ENCODE results near the gene LPCAT1. TPM values are rescaled to one million over a fixed set of nuclear protein-coding genes. Genes with fewer than 3 reads are reported as not detected.

The LPCAT1 gene
- total and polyA plus RNA-seq, 2 of the 4 experiments (the other 2 are of a cell fraction) = 17.7 to 33.6 TPM

- Histone ChIP-seq H3K14ac (replicated peaks; ENCODE audit: low read depth, low read length) (no peak overlapping the region), H3K9me3 (ENCODE audit: control insufficient read depth, insufficient read depth, low read length) (no peaks in the 10 kb centered on the region), H4K5ac (ENCODE audit: low read depth, low read length) (no peak overlapping the region), H2BK15ac (ENCODE audit: low read depth, low read length) (no peak overlapping the region), H2BK120ac (ENCODE audit: low read depth, low read length) (no peak overlapping the region), H2AK5ac (ENCODE audit: low read depth, low read length) (no peak overlapping the region), H3K9ac (ENCODE audit: low read depth, low read length) (no peak overlapping the region), H3K4me2 (ENCODE audit: low read depth, low read length) (no peak overlapping the region), H2AK9ac (replicated peaks; ENCODE audit: low read depth, low read length, poor library complexity) (no peak overlapping the region), H2AFZ (replicated peaks; ENCODE audit: low read length, poor library complexity) (no peak overlapping the region), H3K4me1 (ENCODE audit: control insufficient read depth, insufficient read depth, low read length) (peaks cover 24% of the 10 kb centered on the region), H3K23ac (ENCODE audit: low read depth, low read length) (no peak overlapping the region), H3K27me3 (ENCODE audit: control insufficient read depth, insufficient read depth, low read length) (no peaks in the 10 kb centered on the region), H3K56ac (ENCODE audit: extremely low read depth, insufficient read depth, low read length) (no peak overlapping the region), H3K18ac (ENCODE audit: low read depth, low read length) (no peak overlapping the region), H3K79me1 (ENCODE audit: low read depth in 1 of 2, low read length in 2 of 2) (peaks cover 20 to 61% of the 10 kb centered on the region in 2 experiments; a peak in 3 of 4 replicates), H2BK5ac (ENCODE audit: low read depth, low read length, poor library complexity, severe bottlenecking) (no peak overlapping the region), H3K9me1 (ENCODE audit: insufficient read depth, low read length) (peaks cover 20% of the 10 kb centered on the region), H4K20me1 (ENCODE audit: insufficient read depth, low read length) (peaks cover 61% of the 10 kb centered on the region), H3K4ac (ENCODE audit: low read depth, low read length) (no peak overlapping the region), H3K4me3 (ENCODE audit: insufficient read depth, low read depth, low read length) (no peak overlapping the region), H2BK20ac (ENCODE audit: low read depth, low read length) (no peak overlapping the region), H4K8ac (ENCODE audit: low read depth in 2 of 2, low read length in 2 of 2) (no peak overlapping the region), H3K36me3 (ENCODE audit: control insufficient read depth, insufficient read depth, low read length) (peaks cover 25% of the 10 kb centered on the region), H3K27ac (ENCODE audit: insufficient read depth, low read length) (no peak overlapping the region), H4K91ac (ENCODE audit: insufficient read depth, low read depth, low read length) (no peak overlapping the region)
- ATAC-seq (ENCODE audit: low read depth) (no peak), DNase-seq (no peak)
- no peak for TF ChIP-seq POLR2A (IDR thresholded peaks at IDR 0.05; ENCODE audit: low read depth, low read length)
- no peak for TF ChIP-seq CHD1 (IDR thresholded peaks at IDR 0.05; ENCODE audit: low read depth, low read length)
- no peak for TF ChIP-seq SMC3 (IDR thresholded peaks at IDR 0.05; ENCODE audit: low read depth, low read length)
- TF ChIP-seq MAZ (IDR thresholded peaks at IDR 0.05; ENCODE audit: borderline replicate concordance, low read depth, low read length) = no peak
- no peak for TF ChIP-seq FOS (IDR thresholded peaks at IDR 0.05; ENCODE audit: low read depth, low read length)
- TF ChIP-seq NFE2L2 (IDR thresholded peaks at IDR 0.05; ENCODE audit: low read depth, low read length) = no peak
- TF ChIP-seq MXI1 (IDR thresholded peaks at IDR 0.05; ENCODE audit: borderline replicate concordance, low read depth, low read length) = no peak
- no peak for TF ChIP-seq CEBPB (IDR thresholded peaks at IDR 0.05; ENCODE audit: low read depth, low read length)
- no peak for TF ChIP-seq ELK1 (IDR thresholded peaks at IDR 0.05; ENCODE audit: borderline replicate concordance, low read depth, low read length)
- TF ChIP-seq MAFK (IDR thresholded peaks at IDR 0.05; ENCODE audit: low read depth, low read length) = no peak
- TF ChIP-seq BHLHE40 (IDR thresholded peaks at IDR 0.05; ENCODE audit: low read depth, low read length) = no peak
- TF ChIP-seq RFX5 (IDR thresholded peaks at IDR 0.05; ENCODE audit: low read depth, low read length) = no peak
- TF ChIP-seq CTCF (conservative IDR thresholded peaks at IDR 0.05; ENCODE audit: low read depth, low read length) = no peak
- TF ChIP-seq USF2 (IDR thresholded peaks at IDR 0.05; ENCODE audit: low read depth, low read length) = no peak
- no peak for TF ChIP-seq RCOR1 (IDR thresholded peaks at IDR 0.05; ENCODE audit: insufficient replicate concordance, low read length)
- ChIA-PET CTCF (interaction anchor here (0.7 to 0.9 kb wide), 2 partner anchors 15 to 16 kb away, joined by 3 read pairs; no protein-coding TSS in a partner anchor), POLR2A (ENCODE audit: unreplicated experiment) (interaction anchor here (0.7 kb wide), 1 partner anchor 9 kb away, joined by 5 read pairs; no protein-coding TSS in a partner anchor)
- BruUV-seq (replicated peaks) = no TSS peak
- 84% methylated on average over 4 of the region's 13 CpGs; no CpG with 5 or more reads in 1 of the 2 experiments for WGBS, 2 experiments (ENCODE audit: extremely low coverage in 2 of 2, insufficient read length in 1 of 2)
- intact Hi-C loops (cut with micrococcal nuclease) = loop anchor here (5.0 kb wide), 2 partner anchors 44 to 121 kb away; no protein-coding TSS in a partner anchor
- dilution Hi-C loops (cut with HindIII; ENCODE audit: low sequenced_read_pairs, unreplicated experiment) = no loop called here
- in situ Hi-C loops (cut with MboI; ENCODE audit: low sequenced_read_pairs) = no loop called here
Measured at GRCh38 chr5:1520791-1521453, 2.8 kb downstream of the LPCAT1 start.

All from IMR-90 (cell line).